GM23248 (cell line): ENCODE results near the gene WDR76.

Source experiments
- EZH2 ChIP-seq: fragments of 200-600 bp; sonication (generic); IDR thresholded peaks from 2 replicates; pipeline ENCODE4 v1.6.1; 2018; ENCODE audit warnings: antibody characterized with exemption, mild to moderate bottlenecking; ENCODE audit not compliant: insufficient read depth, poor library complexity, severe bottlenecking
- EZH2phosphoT487 ChIP-seq: fragments of 200-600 bp; sonication (generic); IDR thresholded peaks from 2 replicates; pipeline ENCODE4 v1.6.1; 2018; ENCODE audit warnings: antibody characterized with exemption, moderate library complexity, mild to moderate bottlenecking, low read depth; ENCODE audit not compliant: insufficient read depth

GRCh38 chr15:43808960-43809678 lies 17.7 kb upstream of the WDR76 start:
- no peak for TF ChIP-seq EZH2
- no peak for TF ChIP-seq EZH2phosphoT487
